GM12873 (cell line): ENCODE data around the gene SS18L1.

Experiments
- TF ChIP-seq, protein P1 (sequence below): IDR thresholded peaks from 2 replicates; pipeline ENCODE4 v1.5.1; 2012; ENCODE audit warnings: low read depth, mild to moderate bottlenecking, moderate library complexity, low read length, control low read depth; ENCODE audit not compliant: insufficient read depth; ENCODE audit errors: missing control alignments

The SS18L1 gene

GRCh38 chr20:62216636-62217566 is 73.3 kb downstream of the SS18L1 start:
- TF ChIP-seq, protein P1, sequence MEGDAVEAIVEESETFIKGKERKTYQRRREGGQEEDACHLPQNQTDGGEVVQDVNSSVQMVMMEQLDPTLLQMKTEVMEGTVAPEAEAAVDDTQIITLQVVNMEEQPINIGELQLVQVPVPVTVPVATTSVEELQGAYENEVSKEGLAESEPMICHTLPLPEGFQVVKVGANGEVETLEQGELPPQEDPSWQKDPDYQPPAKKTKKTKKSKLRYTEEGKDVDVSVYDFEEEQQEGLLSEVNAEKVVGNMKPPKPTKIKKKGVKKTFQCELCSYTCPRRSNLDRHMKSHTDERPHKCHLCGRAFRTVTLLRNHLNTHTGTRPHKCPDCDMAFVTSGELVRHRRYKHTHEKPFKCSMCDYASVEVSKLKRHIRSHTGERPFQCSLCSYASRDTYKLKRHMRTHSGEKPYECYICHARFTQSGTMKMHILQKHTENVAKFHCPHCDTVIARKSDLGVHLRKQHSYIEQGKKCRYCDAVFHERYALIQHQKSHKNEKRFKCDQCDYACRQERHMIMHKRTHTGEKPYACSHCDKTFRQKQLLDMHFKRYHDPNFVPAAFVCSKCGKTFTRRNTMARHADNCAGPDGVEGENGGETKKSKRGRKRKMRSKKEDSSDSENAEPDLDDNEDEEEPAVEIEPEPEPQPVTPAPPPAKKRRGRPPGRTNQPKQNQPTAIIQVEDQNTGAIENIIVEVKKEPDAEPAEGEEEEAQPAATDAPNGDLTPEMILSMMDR, result no peak

DNA sequence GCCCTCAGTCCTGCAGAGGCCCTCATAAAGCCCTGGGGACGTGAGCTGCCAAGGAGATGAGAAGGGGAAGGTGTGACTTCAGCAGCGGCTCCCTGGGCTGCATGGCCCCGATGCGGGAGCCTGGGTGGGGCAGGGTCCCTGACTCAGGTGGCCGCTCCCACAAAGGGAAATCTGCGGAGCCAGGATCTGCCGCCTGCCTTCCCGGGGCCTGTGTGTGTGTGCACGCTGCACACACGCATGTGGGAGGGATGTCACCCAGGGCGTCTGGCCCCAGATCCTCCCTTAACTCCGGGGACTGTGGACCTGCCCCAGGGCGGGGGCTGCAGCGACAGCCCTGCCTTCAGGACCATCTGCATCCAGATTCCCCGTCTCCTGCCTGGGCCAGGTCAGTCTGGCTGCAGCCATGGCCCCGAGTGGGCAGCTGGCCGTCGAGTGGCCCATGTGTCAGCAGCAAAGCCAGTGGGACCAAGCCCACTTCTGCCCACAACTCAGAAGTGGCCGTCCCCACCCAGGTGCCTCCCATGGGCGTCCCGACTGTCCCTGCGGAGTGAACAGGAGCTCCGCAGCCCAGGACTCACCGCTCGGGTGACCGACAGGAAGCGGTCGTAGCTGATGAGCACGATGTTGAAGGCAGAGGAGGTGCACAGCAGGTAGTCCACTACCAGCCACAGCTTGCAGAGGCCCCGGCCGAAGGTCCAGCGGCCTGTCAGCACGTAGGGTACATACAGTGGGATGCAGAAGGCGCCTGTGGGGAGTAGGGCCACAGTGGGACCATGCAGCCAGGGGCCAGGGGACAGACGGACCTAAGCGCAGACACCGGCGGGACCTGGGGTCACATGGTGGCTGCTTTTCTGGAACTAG is 74.6 kb downstream of the SS18L1 start:
- TF ChIP-seq, protein P1, result no peak

DNA sequence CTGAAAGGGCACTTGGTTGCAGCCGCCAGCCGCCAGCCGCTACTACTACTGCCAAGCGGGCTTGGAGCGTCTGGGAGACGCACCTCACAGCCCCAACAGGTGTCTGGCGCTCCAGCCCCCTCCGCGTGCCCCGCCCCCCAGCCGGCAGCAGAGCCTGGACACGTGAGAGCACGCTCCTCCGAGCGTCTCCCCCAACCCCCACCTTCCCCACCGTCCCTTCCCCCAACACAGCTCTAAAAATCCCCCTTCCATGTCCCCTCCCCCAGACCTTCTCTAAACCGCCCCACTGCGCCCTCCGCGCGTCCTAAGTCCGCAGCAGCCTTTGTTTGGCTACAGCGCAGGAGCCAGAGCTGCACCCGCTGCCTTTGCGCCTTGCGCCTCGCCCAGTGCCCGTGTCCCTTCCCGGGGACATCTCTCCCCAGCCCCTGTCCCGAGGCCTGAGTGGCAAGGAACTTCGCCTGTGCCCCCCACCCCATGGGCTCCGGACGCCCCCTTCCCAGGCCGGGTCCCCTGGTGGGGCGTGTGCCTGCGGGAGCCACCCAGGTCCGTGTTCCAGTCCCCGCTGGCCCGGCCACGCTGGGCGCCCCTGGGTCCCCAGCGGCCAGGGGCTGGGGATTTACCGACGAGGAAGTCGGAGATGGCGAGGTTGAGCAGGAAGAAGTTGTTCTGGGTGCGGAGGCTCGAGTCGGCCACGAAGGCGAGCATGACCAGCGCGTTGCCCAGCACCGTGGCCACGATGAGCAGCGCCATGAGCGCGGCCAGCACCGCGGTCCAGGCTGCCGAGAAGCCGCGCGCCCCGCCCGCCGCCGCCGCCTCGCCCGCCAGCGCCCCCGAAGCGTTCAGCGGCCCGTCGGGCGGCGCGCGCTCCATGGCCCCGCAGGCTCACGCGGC is 75.8 kb downstream of the SS18L1 start:
- TF ChIP-seq, protein P1, result no peak

GRCh38 chr20:62219992-62220665 is 76.6 kb downstream of the SS18L1 start, which contains the start of gene HRH3:
HRH3 (minus strand) TSS chr20:62220278; CDS start chr20:62219970, 308 bp downstream.
- TF ChIP-seq, protein P1, result no peak

GRCh38 chr20:62220666-62221568 is 77.3 kb downstream of the SS18L1 start:
- TF ChIP-seq, protein P1, result no peak
